ENCODE results near the gene STK4.

The STK4 gene

GRCh38 chr20:45085289-45085688 is 119.0 kb downstream of the STK4 start:
- DNase-seq (ENCODE audit: extremely low spot score): no peak
- ChIA-PET POLR2A (no interaction called here), CTCF (interaction anchor here (3.4 kb wide), 1 partner anchor 11 kb away, joined by 21 read pairs; no protein-coding TSS in a partner anchor)
- TF ChIP-seq CTCF (IDR thresholded peaks at IDR 0.05; ENCODE audit: control extremely low read depth, extremely low read depth, low read depth, missing control alignments): no peak

GRCh38 chr20:45085867-45086266 is 119.6 kb downstream of the STK4 start:
- ChIA-PET CTCF (interaction anchor here (1.2 to 3.4 kb wide), 2 partner anchors 9 to 10 kb away, joined by 3 to 21 read pairs; no protein-coding TSS in a partner anchor), POLR2A (no interaction called here)
- no peak for TF ChIP-seq CTCF (IDR thresholded peaks at IDR 0.05; ENCODE audit: control extremely low read depth, extremely low read depth, low read depth, missing control alignments)
- no peak for DNase-seq (ENCODE audit: extremely low spot score)

GRCh38 chr20:45087097-45087790 is 120.9 kb downstream of the STK4 start:
- ChIA-PET CTCF (interaction anchor here (1.2 to 3.4 kb wide), 2 partner anchors 9 to 10 kb away, joined by 3 to 21 read pairs; no protein-coding TSS in a partner anchor), POLR2A (no interaction called here)
- TF ChIP-seq CTCF (IDR thresholded peaks at IDR 0.05; ENCODE audit: control extremely low read depth, extremely low read depth, low read depth, missing control alignments): no peak
- no peak for DNase-seq (ENCODE audit: extremely low spot score)

- no peak for TF ChIP-seq CTCF (IDR thresholded peaks at IDR 0.05; ENCODE audit: control extremely low read depth, extremely low read depth, low read depth, missing control alignments)
- CTCF ChIA-PET: interaction anchor here (3.4 kb wide), 1 partner anchor 8 kb away, joined by 21 read pairs; no protein-coding TSS in a partner anchor
- no peak for DNase-seq (ENCODE audit: extremely low spot score)
- POLR2A ChIA-PET: no interaction called here
These were observed 121.5 kb downstream of the STK4 start for GRCh38 chr20:45087814-45088213.

GRCh38 chr20:45088247-45088646 is 121.9 kb downstream of the STK4 start:
- ChIA-PET CTCF (interaction anchor here (1.5 to 3.4 kb wide), 2 partner anchors 8 to 24 kb away, joined by 3 to 21 read pairs; no protein-coding TSS in a partner anchor), POLR2A (no interaction called here)
- DNase-seq (ENCODE audit: extremely low spot score): no peak
- no peak for TF ChIP-seq CTCF (IDR thresholded peaks at IDR 0.05; ENCODE audit: control extremely low read depth, extremely low read depth, low read depth, missing control alignments)

GRCh38 chr20:45090481-45090880 is 124.2 kb downstream of the STK4 start:
- ChIA-PET POLR2A (no interaction called here), CTCF (no interaction called here)
- DNase-seq (ENCODE audit: extremely low spot score): no peak
- TF ChIP-seq CTCF (IDR thresholded peaks at IDR 0.05; ENCODE audit: control extremely low read depth, extremely low read depth, low read depth, missing control alignments): no peak

Data from GM10248 (cell line).